ENCODE results near the gene MAPT.

- TF ChIP-seq POLR2AphosphoS5 (IDR thresholded peaks at IDR 0.05; ENCODE audit: insufficient read depth in 1 of 2, low read depth in 1 of 2) (no peak), POLR2A (IDR thresholded peaks at IDR 0.05) (no peak)
Observed at GRCh38 chr17:45904866-45905265, 10.5 kb downstream of the MAPT start.
